Stimulated activated CD8-positive, alpha-beta memory T cell treated with anti-CD3 and anti-CD28 coated beads, Interleukin-7, amount 100 ng/mL, for 48 hours (primary cell): ENCODE measurements around the gene OR9Q1.
"Not testable (repeated sequence)": the region's sequence is repeated elsewhere in the genome, so short reads cannot be mapped to it uniquely, and the experiment has no call there.

Experiments
- DNase-seq, 2 donors: peaks; one replicate each; pipeline ENCODE4 v3.0.0-alpha.2; 2020; ENCODE audit warnings: low read depth in 1 of 2; ENCODE audit errors: extremely low read depth in 1 of 2

Gene OR9Q1, protein sequence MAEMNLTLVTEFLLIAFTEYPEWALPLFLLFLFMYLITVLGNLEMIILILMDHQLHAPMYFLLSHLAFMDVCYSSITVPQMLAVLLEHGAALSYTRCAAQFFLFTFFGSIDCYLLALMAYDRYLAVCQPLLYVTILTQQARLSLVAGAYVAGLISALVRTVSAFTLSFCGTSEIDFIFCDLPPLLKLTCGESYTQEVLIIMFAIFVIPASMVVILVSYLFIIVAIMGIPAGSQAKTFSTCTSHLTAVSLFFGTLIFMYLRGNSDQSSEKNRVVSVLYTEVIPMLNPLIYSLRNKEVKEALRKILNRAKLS

DNA sequence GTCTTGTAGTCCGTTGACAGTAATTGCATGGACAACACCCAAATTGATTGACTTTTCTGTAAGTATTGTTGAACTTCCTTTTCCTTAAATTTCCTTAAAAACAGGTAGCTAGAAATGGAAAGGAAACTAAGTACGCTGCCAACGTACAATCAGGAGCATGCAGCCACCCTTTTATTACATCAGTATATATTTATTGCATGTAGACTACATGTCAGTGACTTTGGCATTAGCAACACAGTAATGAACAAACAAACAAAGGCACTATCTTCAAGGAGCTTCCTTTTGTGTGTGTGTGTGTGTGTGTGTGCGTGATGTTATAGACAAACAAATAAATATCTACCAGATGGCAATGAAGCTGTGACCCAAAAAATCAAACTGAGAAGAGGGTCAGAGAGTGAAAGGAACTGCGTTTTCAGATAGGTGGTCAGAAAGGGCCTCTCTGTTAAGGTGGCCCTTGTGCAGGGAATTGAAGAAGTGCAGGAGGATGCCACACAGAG is at the start of gene OR9Q1:
OR9Q1 (plus strand) TSS at position 447 of the 497 bp plus-strand sequence. CDS start 155,564 bp downstream, outside the sequence.
- DNase-seq, result no peak

GRCh38 chr11:57974132-57974531 is 49.5 kb upstream of the OR9Q1 start:
- DNase-seq, result no peak

DNA sequence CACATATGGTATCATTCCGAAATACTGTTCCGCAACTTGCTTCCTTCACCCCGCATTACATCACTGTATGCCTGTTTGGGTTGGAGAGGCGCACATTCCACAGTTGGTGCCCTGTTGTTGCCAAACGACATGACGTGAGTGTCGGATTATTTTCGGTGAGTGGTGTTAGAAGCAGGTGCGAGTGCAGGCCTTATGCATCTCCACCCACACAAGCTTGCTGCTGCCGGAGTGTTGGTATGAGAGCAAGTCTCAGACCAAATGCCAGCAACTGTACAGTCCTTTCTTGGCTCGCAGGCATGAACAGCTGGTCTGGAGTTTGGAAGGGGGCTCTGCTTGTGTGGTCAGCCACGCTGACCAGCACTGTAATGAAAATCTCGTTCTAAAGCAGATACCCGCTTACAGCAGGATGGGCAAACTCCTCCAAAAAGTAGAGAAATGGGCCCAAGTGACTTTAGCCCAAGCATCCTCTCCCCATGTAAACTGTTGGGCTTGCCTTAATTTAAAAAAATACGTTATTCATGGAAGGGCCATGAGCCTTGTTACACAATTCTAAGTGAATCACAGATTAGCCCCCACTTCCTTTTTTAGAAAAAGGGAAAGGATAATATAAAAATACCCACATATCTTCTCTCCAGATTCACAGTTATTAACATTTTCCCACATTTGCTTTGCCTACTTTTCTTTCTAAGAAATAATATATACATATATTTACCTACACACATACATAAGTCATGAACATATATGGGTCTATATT is 48.7 kb upstream of the OR9Q1 start:
- no peak for DNase-seq

GRCh38 chr11:57977709-57978108 is 46.0 kb upstream of the OR9Q1 start:
- DNase-seq, result no peak

- no peak for DNase-seq
Observed at GRCh38 chr11:57978686-57979531, 44.8 kb upstream of the OR9Q1 start.

DNA sequence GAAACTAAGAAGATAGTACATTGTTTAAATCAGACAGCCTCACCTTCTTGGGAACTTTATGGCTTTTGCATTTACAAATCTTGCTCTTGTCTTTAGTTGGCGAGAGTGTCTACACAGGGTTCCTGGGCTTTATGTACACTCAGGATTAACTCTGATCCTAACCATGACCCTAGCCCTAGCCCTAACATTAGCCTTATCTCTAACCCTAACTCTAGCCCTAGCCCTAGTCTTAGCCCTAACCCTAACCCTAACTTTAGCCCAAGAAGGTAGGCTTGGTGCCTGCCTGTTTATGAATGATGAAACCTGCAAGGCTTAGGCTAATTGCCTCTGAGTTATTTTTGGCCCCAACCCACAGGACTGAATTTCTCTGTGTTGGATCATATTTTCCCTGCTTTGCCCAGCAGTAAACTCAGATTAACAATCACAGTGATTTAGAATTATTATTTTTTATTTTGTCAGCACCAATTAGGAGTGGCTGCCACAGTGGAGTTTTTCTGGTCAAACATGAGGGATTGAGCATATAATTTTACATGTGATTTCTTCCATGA is 44.1 kb upstream of the OR9Q1 start:
- DNase-seq, result no peak

GRCh38 chr11:57980201-57980600 is 43.5 kb upstream of the OR9Q1 start:
- no peak for DNase-seq

DNA sequence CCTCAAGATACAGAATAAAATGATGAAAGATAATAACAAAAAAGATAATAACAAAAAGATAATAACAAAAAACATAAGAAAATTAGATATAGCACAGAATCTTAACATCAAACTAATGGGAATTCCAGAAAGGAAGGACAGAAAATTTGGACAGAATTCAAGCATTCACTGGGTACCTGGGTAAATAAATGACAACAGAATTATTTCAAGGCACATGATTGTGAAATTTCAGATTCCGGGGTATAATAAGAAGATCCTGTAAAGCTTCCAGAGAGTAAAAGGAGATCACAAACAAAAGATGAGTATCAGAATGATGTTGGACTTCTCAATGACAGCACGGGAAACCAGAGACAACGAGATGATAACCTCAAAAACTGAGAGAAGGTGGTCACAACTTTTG is 42.1 kb upstream of the OR9Q1 start:
- DNase-seq, result no peak

GRCh38 chr11:57982776-57983175 is 40.9 kb upstream of the OR9Q1 start:
- DNase-seq, result no peak

- DNase-seq, result no peak
Observed at GRCh38 chr11:57983191-57983590, 40.5 kb upstream of the OR9Q1 start.

GRCh38 chr11:57999523-57999922 is 24.2 kb upstream of the OR9Q1 start:
- DNase-seq, result not testable (repeated sequence)

DNA sequence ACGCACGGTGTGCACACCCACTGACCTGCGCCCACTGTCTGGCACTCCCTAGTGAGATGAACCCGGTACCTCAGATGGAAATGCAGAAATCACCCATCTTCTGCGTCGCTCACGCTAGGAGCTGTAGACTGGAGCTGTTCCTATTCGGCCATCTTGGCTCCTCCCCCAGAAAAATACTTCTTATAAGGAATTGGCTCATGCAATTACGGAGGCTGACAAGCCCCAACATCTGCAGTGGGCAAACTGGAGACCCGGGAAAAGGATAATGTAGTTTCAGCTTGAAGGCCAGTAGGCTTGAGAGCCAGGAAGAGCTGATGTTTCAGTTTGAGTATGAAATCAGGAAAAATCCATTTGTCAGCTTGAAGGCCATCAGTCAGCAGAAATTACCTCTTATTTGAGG is 23.7 kb upstream of the OR9Q1 start:
- not testable (repeated sequence) for DNase-seq

- DNase-seq, result no peak
Observed at GRCh38 chr11:58000699-58001098, 23.0 kb upstream of the OR9Q1 start.

DNA sequence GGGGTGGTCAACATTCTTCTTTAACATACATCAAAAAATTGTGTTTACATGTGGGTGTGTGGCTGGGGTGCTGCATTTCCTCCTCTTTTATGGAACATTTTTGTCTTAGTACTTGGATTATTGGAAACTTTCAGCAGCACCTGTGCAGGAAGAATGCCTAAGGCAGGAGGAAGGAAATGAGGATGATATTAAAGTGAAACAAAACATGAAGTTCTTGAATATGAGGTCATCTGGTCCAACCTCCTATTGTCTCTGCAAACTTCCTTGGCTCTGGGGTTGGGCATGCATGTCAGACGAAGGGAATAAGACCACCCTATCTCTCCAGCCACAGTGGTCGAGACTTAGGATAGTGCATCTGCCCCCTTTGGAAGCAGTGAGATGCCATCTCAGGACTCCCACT is 20.6 kb upstream of the OR9Q1 start:
- no peak for DNase-seq

DNA sequence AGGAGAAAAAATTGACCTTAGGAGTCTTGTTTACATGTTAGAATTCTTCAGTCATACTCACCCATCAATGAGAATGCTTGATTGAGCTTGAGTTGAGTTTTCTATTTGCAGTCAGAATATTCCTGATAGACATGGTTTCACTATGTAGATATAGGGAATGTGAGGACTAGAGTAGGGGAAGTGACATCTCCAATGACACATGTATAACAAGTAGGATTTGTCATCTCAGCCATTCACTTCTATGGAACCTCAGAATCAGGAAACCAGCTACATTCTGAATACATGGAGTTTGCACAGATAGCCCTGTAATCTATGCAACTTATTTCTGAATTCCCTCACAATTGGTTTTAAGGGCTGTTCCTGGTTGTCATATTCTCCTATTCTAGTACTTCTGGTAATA is 20.1 kb upstream of the OR9Q1 start:
- DNase-seq, result no peak

DNA sequence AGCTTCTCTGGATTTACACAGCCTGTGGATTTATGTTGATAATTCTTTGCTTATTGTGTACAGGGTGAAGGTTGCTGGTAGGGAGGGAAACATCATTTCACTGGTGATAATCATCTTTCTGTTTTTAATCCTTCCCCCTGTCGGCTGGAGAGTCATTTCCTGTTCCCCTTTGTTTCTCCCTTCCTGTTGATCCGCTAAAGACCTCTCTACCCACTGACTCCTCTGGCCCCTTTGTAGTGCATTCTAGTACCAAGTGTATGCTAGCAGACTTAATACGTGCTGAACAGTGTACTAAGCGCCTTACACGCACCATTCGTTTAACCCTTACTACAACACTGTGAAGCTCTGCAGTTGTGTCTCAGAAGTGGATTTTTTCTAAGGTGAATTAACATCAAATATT is 19.0 kb upstream of the OR9Q1 start:
- no peak for DNase-seq

GRCh38 chr11:58006940-58007339 is 16.7 kb upstream of the OR9Q1 start:
- no peak for DNase-seq

GRCh38 chr11:58011771-58012170 is 11.9 kb upstream of the OR9Q1 start:
- no peak for DNase-seq

DNA sequence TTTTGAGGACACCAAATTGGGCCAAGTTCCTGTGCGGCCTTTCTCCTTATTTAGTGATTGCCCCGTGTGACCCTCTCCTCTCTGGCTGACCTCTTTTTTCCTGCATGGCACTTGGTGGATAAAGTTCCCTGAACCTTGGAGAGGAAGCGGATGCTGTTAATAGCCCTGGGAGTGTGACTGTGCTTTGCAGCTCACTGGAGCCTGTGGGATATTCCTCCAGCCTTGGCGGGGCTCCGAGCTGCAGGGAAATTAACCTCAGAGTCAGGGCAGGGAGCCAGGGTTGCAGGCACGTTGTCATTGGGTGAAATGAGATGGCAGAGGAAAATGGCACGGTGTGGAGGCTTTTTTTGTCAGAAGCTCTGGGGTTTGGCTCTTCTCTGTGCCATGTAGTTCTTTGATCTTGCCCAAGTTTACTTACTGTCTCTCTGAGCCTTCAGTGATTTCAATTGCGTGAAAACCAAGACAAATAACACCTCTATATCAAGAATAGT is 965 bp downstream of the OR9Q1 start:
- DNase-seq, result no peak

GRCh38 chr11:58027341-58027740 is 3.7 kb downstream of the OR9Q1 start:
- no peak for DNase-seq
